Caco-2 (cell line): ENCODE measurements around the gene POMT1. TPM values are rescaled to one million over a fixed set of nuclear protein-coding genes. Genes with fewer than 3 reads are reported as not detected.
A peak's percentile ranks its signal among the peaks of the same experiment; 100 is the strongest.

ENCODE experiments used
- BruUV-seq: library from RNA; stranded (reverse); fragments of 400-500 nt; replicated peaks from 2 replicates; lab custom pipeline; 2021; lab: Mats Ljungman, UMichigan
- CTCF ChIA-PET: fragments of 300-600 bp; sonication (Branson Sonifier 250); formaldehyde crosslinking; loops from one replicate; lab custom pipeline; 2022; ENCODE audit warnings: antibody characterized with exemption; lab: Charles Lee
- POLR2A ChIA-PET: fragments of 300-600 bp; sonication (Branson Sonifier 250); formaldehyde crosslinking; loops from one replicate; lab custom pipeline; 2022; ENCODE audit warnings: antibody characterized with exemption; lab: Charles Lee
- DNase-seq, 2 experiments: peaks; one replicate each; pipeline versions ENCODE4 v3.0.0 to v3.0.0-alpha.2; 2020 to 2022
- H3K27me3 ChIP-seq: replicated peaks from 2 replicates; pipeline ENCODE4 v1.6.0; 2011; ENCODE audit warnings: low read length; ENCODE audit not compliant: control insufficient read depth, insufficient read depth
- H3K36me3 ChIP-seq: 2 replicates; pipeline ENCODE4 v1.5.1; 2011; ENCODE audit warnings: low read length; ENCODE audit not compliant: control insufficient read depth, insufficient read depth
- H3K4me1 ChIP-seq: fragments of 250-450 bp; sonication (Bioruptor Pico); 2 replicates; pipeline ENCODE4 v1.5.1; 2020; ENCODE audit warnings: mild to moderate bottlenecking
- H3K4me3 ChIP-seq: 2 replicates; pipeline ENCODE4 v1.5.1; 2011; ENCODE audit warnings: low read depth, mild to moderate bottlenecking, control low read depth, low read length
- H3K9me3 ChIP-seq: fragments of 250-450 bp; sonication (Bioruptor Pico); 2 replicates; pipeline ENCODE4 v1.5.1; 2020; ENCODE audit warnings: mild to moderate bottlenecking, moderate library complexity
- H3K27ac Mint-ChIP-seq: one replicate; pipeline ENCODE4 v1.8.0; 2022; ENCODE audit warnings: mixed read lengths; ENCODE audit not compliant: unreplicated experiment
- H3K27me3 Mint-ChIP-seq: one replicate; pipeline ENCODE4 v1.8.0; 2022; ENCODE audit warnings: mixed read lengths; ENCODE audit not compliant: insufficient read depth, unreplicated experiment
- H3K36me3 Mint-ChIP-seq: one replicate; pipeline ENCODE4 v1.8.0; 2022; ENCODE audit warnings: mild to moderate bottlenecking, mixed read lengths; ENCODE audit not compliant: insufficient read depth, unreplicated experiment
- H3K4me1 Mint-ChIP-seq: one replicate; pipeline ENCODE4 v1.8.0; 2022; ENCODE audit warnings: low read depth, mixed read lengths; ENCODE audit not compliant: unreplicated experiment
- H3K4me3 Mint-ChIP-seq: one replicate; pipeline ENCODE4 v1.8.0; 2022; ENCODE audit warnings: mild to moderate bottlenecking, moderate library complexity, mixed read lengths; ENCODE audit not compliant: unreplicated experiment
- H3K9me3 Mint-ChIP-seq: one replicate; pipeline ENCODE4 v1.8.0; 2022; ENCODE audit warnings: mixed read lengths; ENCODE audit not compliant: unreplicated experiment
- intact Hi-C: fragments of 100-400 bp; cut with micrococcal nuclease; formaldehyde crosslinking; loops from one replicate; pipeline ENCODE4 v1.10.0; 2022; ENCODE audit not compliant: unreplicated experiment
- total RNA-seq: library from RNA; stranded (reverse); gene quantifications from 2 replicates; pipeline ENCODE4 v1.2.3, GENCODE V29; 2022
- TF ChIP-seq, protein P1 (sequence below), 2 experiments: fragments of 200-600 bp in 1 of 2; IDR thresholded peaks; 1 replicate in 1 of 2; 2 replicates in 1 of 2; pipeline versions ENCODE4 v1.5.1 to v1.8.0; 2011 to 2022; ENCODE audit warnings: antibody characterized with exemption in 1 of 2, control low read depth in 1 of 2, inconsistent platforms in 1 of 2, low read depth in 1 of 2, low read length in 1 of 2, mild to moderate bottlenecking in 1 of 2, moderate library complexity in 1 of 2; ENCODE audit not compliant: insufficient read depth in 1 of 2, severe bottlenecking in 1 of 2, unreplicated experiment in 1 of 2

The POMT1 gene
- total RNA-seq, 1 experiment from 2014 or later, result 44.2 TPM

DNA sequence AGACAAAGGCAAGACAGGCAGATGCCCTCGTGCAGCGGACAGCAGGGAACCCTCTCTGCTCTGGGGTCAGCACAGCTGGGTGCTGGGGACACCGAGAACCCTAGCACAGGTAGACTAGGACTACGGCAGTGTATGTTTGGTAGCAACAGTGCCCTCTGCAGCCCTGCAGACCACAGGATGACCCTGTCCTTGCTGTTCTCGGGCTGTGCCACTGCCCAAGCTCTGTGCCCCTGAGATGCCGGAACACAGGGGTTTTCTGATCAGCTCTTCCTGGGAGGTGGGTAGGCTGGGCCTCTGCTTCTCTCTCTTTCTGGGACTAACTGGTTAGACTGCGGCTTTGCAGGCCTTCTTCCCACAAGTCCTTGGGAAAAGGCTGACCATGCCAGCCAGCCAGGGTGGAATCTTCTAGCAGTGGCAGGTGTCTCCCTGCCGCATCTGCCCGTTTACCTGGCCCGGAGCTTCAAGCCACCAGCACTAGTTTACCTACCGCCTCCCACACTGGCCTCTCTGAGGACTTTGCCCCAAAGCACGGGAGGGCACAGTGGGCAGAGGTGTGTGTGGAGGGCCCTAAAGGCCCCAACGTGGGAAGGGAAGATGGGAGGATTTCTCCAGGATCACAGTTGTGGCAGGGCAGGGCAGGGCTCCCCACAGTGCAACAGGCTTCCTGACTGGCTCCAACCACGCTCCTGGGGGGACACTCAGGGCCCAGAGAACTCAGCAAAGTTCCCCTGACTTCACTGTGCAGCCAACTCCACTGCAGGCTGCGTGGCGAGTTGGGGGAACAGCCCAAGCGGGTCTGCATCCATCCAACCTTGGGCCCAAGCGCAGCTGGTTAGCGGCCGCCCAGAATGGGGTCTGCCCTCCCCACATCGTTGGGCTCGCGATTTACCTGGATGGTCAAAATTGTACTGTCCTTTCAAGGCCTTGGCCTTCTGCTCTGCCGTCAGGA is 27.2 kb downstream of the POMT1 start:
- Histone ChIP-seq H3K36me3 (peaks cover 4% of the 10 kb centered on the region), H3K27me3 (no peaks in the 10 kb centered on the region), H3K4me1 (peaks cover 11% of the 10 kb centered on the region; the same call in 1 of the 2 replicates), H3K9me3 (no peaks in the 10 kb centered on the region), H3K4me3 (peak overlapping the region; percentile 86)
- Mint-ChIP-seq H3K9me3 (no peaks in the 10 kb centered on the region), H3K4me3 (peak overlapping the region; percentile 82), H3K27me3 (no peaks in the 10 kb centered on the region), H3K36me3 (peaks cover 42% of the 10 kb centered on the region), H3K27ac (no peak overlapping the region), H3K4me1 (no peaks in the 10 kb centered on the region)
- no peak for DNase-seq
- intact Hi-C loops, result no loop called here
- no TSS peak for BruUV-seq
- POLR2A ChIA-PET, result no interaction called here
- TF ChIP-seq, protein P1, sequence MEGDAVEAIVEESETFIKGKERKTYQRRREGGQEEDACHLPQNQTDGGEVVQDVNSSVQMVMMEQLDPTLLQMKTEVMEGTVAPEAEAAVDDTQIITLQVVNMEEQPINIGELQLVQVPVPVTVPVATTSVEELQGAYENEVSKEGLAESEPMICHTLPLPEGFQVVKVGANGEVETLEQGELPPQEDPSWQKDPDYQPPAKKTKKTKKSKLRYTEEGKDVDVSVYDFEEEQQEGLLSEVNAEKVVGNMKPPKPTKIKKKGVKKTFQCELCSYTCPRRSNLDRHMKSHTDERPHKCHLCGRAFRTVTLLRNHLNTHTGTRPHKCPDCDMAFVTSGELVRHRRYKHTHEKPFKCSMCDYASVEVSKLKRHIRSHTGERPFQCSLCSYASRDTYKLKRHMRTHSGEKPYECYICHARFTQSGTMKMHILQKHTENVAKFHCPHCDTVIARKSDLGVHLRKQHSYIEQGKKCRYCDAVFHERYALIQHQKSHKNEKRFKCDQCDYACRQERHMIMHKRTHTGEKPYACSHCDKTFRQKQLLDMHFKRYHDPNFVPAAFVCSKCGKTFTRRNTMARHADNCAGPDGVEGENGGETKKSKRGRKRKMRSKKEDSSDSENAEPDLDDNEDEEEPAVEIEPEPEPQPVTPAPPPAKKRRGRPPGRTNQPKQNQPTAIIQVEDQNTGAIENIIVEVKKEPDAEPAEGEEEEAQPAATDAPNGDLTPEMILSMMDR (IDR thresholded peaks at IDR 0.05; ENCODE audit: insufficient read depth in 1 of 2, low read depth in 1 of 2, low read length in 1 of 2, severe bottlenecking in 1 of 2, unreplicated experiment in 1 of 2), result no peak
- CTCF ChIA-PET, result no interaction called here

DNA sequence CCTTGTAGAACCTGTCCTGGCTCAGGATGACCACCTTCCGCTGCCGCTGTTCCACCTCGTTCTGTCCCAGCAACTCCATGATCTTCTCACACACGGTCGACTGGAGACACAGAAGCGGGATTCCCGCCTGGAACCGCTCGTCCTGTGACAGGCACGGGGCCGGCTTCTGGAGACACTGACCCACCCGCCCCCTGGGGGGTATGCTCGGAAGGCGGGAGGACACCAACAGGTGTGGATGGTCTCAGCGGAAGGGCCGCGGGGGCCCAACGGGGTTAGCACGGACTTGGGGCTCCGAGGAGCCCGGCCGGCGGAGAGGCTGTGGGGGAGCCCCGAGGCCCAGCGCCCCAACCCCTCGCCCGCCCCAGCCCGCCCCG is 27.8 kb downstream of the POMT1 start:
- Histone ChIP-seq H3K4me3 (peak overlapping the region; percentile 86), H3K9me3 (no peaks in the 10 kb centered on the region), H3K4me1 (peaks cover 11% of the 10 kb centered on the region; the same call in 1 of the 2 replicates), H3K27me3 (no peaks in the 10 kb centered on the region), H3K36me3 (peaks cover 4% of the 10 kb centered on the region)
- intact Hi-C loops, result no loop called here
- POLR2A ChIA-PET, result no interaction called here
- Mint-ChIP-seq H3K27ac (no peak overlapping the region), H3K4me1 (no peaks in the 10 kb centered on the region), H3K9me3 (no peaks in the 10 kb centered on the region), H3K36me3 (peaks cover 37% of the 10 kb centered on the region), H3K27me3 (no peaks in the 10 kb centered on the region), H3K4me3 (peak overlapping the region; percentile 82)
- TF ChIP-seq, protein P1 (IDR thresholded peaks at IDR 0.05; ENCODE audit: insufficient read depth in 1 of 2, low read depth in 1 of 2, low read length in 1 of 2, severe bottlenecking in 1 of 2, unreplicated experiment in 1 of 2), result peak in 1 of 2 experiments; percentile 19
- CTCF ChIA-PET, result no interaction called here
- BruUV-seq, result TSS peak; percentile 18
- DNase-seq, result peak; percentile 60 to 61

DNA sequence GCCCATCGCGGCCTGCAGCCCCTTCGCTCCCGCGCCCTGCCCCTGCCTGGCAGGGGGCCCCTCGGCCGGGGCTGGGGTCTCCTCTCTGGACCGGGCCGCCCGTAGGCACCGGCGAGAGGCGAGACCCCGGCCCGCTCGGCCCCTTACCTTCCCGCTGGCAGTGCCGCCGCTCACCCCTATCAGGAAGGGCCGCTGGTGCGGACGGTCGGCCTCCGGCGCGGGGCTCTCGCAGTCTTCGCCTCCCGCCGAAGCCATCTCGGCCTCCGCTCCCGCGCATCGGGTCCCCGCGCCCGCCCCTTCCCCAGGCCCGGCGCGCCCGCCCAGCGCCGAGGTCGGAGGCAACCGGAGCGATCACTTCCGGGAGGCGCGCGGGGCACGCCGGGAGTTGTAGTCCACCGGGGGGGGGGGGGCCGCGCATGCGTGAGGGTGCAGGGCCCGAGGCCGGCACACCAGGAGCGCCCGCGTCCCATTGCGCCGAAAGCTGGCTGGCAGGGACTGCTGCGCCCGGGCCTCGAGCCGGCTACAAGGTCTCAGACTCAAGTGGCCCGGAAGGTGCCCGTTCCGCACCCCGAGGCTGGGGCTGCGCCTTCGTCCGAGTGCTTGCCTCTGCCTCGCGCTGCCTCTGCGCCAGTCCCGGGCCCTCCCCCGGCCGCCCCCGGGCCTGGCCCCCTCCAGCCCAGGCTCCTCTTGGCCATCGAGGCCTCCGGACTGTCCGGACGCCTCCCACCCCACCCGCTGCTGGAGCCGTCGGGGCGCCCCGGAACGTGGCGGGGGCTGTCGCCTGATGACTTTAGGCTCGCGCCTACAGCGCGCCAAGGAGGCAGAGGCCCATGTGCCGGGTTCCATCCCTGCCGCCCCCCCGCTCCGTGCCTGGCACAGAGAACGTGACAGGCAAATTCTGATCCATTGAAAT is 28.5 kb downstream of the POMT1 start, which contains the start of gene UCK1:
UCK1 (minus strand) TSS at position 344 of the 913 bp plus-strand sequence; CDS start at position 255, 89 bp downstream.
- Histone ChIP-seq H3K4me1 (peaks cover 11% of the 10 kb centered on the region; the same call in 1 of the 2 replicates), H3K27me3 (no peaks in the 10 kb centered on the region), H3K36me3 (peaks cover 4% of the 10 kb centered on the region), H3K4me3 (peak within 1 kb of the TSS; percentile 86), H3K9me3 (no peaks in the 10 kb centered on the region)
- Mint-ChIP-seq H3K4me1 (no peaks in the 10 kb centered on the region), H3K27ac (no peak within 1 kb of the TSS), H3K4me3 (peak within 1 kb of the TSS; percentile 82), H3K9me3 (no peaks in the 10 kb centered on the region), H3K27me3 (no peaks in the 10 kb centered on the region), H3K36me3 (peaks cover 34% of the 10 kb centered on the region)
- POLR2A ChIA-PET, result interaction anchor here (0.7 kb wide), 1 partner anchor 650 kb away, joined by 5 read pairs; no protein-coding TSS in a partner anchor
- no TSS peak for BruUV-seq
- intact Hi-C loops, result no loop called here
- DNase-seq, result peak; percentile 76 to 84
- CTCF ChIA-PET, result no interaction called here
- TF ChIP-seq, protein P1 (IDR thresholded peaks at IDR 0.05; ENCODE audit: insufficient read depth in 1 of 2, low read depth in 1 of 2, low read length in 1 of 2, severe bottlenecking in 1 of 2, unreplicated experiment in 1 of 2), result no peak
